DOHH2 (cell line): ENCODE data around the gene TBC1D16.

ENCODE experiments used
- H3F3A ChIP-seq: fragments of 200-600 bp; sonication (generic), shearing (Covaris generic); 2 replicates; pipeline ENCODE4 v1.6.0; 2016; ENCODE audit warnings: antibody characterized with exemption, mild to moderate bottlenecking; ENCODE audit not compliant: control insufficient read depth, insufficient read depth
- H3K27ac ChIP-seq: fragments of 200-600 bp; sonication (generic); 2 replicates; pipeline ENCODE4 v1.5.1; 2014; ENCODE audit warnings: low read depth, mild to moderate bottlenecking, low read length, moderate library complexity
- H3K27me3 ChIP-seq: fragments of 200-600 bp; sonication (generic); 2 replicates; pipeline ENCODE4 v1.6.1; 2014; ENCODE audit warnings: mild to moderate bottlenecking, low read length, mixed read lengths; ENCODE audit not compliant: control insufficient read depth
- H3K36me3 ChIP-seq: fragments of 200-600 bp; sonication (generic); 2 replicates; pipeline ENCODE4 v1.6.1; 2014; ENCODE audit warnings: mild to moderate bottlenecking, low read length, moderate library complexity, mixed read lengths; ENCODE audit not compliant: control insufficient read depth
- H3K4me1 ChIP-seq: fragments of 200-600 bp; sonication (generic); 2 replicates; pipeline ENCODE4 v1.6.1; 2014; ENCODE audit warnings: mild to moderate bottlenecking, low read length, mixed read lengths; ENCODE audit not compliant: control insufficient read depth
- H3K4me2 ChIP-seq: fragments of 200-600 bp; sonication (generic); 2 replicates; pipeline ENCODE4 v1.6.0; 2014; ENCODE audit warnings: mild to moderate bottlenecking, low read length, moderate library complexity
- H3K4me3 ChIP-seq: fragments of 200-600 bp; sonication (generic); 2 replicates; pipeline ENCODE4 v1.5.1; 2014; ENCODE audit warnings: mild to moderate bottlenecking, low read length, mixed read lengths
- H3K79me2 ChIP-seq: fragments of 200-600 bp; sonication (generic); 2 replicates; pipeline ENCODE4 v1.6.1; 2014; ENCODE audit warnings: mild to moderate bottlenecking, low read length, mixed read lengths; ENCODE audit not compliant: control insufficient read depth
- H3K9me2 ChIP-seq: fragments of 200-600 bp; sonication (generic); replicated peaks from 2 replicates; pipeline ENCODE4 v1.6.1; 2014; ENCODE audit warnings: mild to moderate bottlenecking, low read length, mixed read lengths; ENCODE audit not compliant: control insufficient read depth
- H3K9me3 ChIP-seq: fragments of 200-600 bp; sonication (generic); 2 replicates; pipeline ENCODE4 v1.6.1; 2014; ENCODE audit warnings: antibody characterized with exemption, low read length, mixed read lengths; ENCODE audit not compliant: control insufficient read depth, insufficient read depth
- H4K20me1 ChIP-seq: fragments of 200-600 bp; sonication (generic); 2 replicates; pipeline ENCODE4 v1.6.0; 2014; ENCODE audit warnings: low read depth, mild to moderate bottlenecking, antibody characterized with exemption, low read length, moderate library complexity; ENCODE audit not compliant: control insufficient read depth, insufficient read depth
- EZH2phosphoT487 ChIP-seq: fragments of 200-600 bp; sonication (generic); IDR thresholded peaks from 2 replicates; pipeline ENCODE4 v1.6.1; 2017; ENCODE audit warnings: borderline replicate concordance, mild to moderate bottlenecking, antibody characterized with exemption, low read length, moderate library complexity, mixed read lengths
- TF ChIP-seq, protein P1 (sequence below): fragments of 200-600 bp; sonication (generic); IDR thresholded peaks from one replicate; pipeline ENCODE4 v1.5.1; 2014; ENCODE audit warnings: antibody characterized with exemption, mild to moderate bottlenecking, low read depth, low read length; ENCODE audit not compliant: poor library complexity, severe bottlenecking

The TBC1D16 gene

DNA sequence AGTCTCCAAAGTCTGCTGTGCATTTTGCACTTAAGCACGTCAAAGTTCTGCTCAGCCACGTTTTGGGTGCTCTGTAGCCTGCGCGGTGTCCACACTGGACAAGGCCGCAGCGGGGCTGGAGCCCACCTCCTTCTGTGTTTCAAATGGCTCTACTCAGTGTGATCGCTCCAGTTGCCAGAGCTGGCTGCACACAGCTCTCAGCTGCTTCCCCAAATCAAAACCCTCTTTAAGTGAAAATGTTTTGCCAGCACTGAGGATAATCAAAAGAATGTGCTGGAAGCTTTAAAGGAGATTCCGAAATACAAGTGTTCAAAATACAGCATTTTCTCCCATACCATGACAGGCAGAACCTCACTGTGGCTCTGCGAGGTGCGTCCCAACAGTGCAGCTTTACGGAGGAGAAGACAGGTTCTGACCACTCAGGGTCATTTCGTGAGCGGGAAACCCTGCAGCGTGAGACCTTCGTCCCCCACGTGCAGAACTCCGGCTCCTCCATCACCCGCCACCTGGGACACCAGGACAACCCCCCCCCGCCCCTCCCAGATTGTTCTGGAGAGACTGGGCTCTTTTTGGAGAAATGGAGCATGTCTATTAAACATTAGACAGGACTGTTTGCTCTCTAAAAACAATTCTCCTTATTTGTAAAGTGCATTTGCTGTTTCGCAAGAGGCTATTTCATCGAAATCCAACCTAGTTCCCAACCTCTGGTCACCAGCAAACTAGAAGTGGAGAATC, 16.6 kb downstream of the TBC1D16 start:
- Histone ChIP-seq H3K27ac (no peak overlapping the region), H3F3A (no peaks in the 10 kb centered on the region), H3K4me1 (no peaks in the 10 kb centered on the region), H3K4me3 (no peak overlapping the region), H3K4me2 (no peak overlapping the region), H3K9me2 (no peaks in the 10 kb centered on the region), H3K27me3 (no peaks in the 10 kb centered on the region), H3K79me2 (no peaks in the 10 kb centered on the region), H4K20me1 (no peaks in the 10 kb centered on the region), H3K36me3 (no peaks in the 10 kb centered on the region), H3K9me3 (no peaks in the 10 kb centered on the region)
- TF ChIP-seq, protein P1, sequence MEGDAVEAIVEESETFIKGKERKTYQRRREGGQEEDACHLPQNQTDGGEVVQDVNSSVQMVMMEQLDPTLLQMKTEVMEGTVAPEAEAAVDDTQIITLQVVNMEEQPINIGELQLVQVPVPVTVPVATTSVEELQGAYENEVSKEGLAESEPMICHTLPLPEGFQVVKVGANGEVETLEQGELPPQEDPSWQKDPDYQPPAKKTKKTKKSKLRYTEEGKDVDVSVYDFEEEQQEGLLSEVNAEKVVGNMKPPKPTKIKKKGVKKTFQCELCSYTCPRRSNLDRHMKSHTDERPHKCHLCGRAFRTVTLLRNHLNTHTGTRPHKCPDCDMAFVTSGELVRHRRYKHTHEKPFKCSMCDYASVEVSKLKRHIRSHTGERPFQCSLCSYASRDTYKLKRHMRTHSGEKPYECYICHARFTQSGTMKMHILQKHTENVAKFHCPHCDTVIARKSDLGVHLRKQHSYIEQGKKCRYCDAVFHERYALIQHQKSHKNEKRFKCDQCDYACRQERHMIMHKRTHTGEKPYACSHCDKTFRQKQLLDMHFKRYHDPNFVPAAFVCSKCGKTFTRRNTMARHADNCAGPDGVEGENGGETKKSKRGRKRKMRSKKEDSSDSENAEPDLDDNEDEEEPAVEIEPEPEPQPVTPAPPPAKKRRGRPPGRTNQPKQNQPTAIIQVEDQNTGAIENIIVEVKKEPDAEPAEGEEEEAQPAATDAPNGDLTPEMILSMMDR, result no peak
- no peak for TF ChIP-seq EZH2phosphoT487

DNA sequence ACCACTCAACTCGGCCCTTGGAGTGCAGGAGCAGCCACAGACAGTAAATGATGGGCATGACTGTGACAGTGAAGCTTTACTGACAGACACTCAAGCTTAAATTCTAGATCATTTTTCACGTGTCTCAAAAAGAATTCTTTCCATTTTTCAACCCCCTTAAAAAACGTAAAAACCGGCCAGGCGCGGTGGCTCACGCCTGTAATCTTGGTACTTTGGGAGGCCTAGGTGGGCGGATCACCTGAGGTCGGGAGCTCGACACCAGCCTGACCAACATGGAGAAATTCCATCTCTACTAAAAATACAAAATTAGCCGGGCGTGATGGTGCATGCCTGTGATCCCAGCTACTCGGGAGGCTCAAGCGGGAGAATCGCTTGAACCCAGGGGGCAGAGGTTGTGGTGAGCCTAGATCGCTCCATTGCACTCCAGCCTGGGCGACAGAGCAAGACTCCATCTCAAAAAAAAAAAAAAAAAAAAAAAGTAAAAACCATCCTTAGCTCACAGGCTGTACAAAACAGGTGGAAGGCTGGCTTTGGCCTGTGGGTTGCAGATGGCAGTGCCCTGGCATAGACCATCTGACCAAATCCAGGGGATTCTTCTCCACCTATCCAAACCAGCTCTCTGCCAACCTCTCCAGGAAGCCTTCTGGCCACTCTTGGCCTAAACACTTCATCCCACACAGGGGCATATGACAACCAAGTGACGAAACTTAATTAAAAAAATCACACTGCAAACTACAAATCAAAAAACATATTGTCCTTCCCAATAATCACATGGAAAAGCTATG, 18.3 kb downstream of the TBC1D16 start:
- Histone ChIP-seq H3K27ac (no peak overlapping the region), H3F3A (no peaks in the 10 kb centered on the region), H4K20me1 (no peaks in the 10 kb centered on the region), H3K79me2 (no peaks in the 10 kb centered on the region), H3K9me3 (no peaks in the 10 kb centered on the region), H3K4me2 (no peak overlapping the region), H3K4me3 (no peak overlapping the region), H3K4me1 (no peaks in the 10 kb centered on the region), H3K27me3 (no peaks in the 10 kb centered on the region), H3K36me3 (no peaks in the 10 kb centered on the region), H3K9me2 (no peaks in the 10 kb centered on the region)
- TF ChIP-seq, protein P1, result no peak
- no peak for TF ChIP-seq EZH2phosphoT487

DNA sequence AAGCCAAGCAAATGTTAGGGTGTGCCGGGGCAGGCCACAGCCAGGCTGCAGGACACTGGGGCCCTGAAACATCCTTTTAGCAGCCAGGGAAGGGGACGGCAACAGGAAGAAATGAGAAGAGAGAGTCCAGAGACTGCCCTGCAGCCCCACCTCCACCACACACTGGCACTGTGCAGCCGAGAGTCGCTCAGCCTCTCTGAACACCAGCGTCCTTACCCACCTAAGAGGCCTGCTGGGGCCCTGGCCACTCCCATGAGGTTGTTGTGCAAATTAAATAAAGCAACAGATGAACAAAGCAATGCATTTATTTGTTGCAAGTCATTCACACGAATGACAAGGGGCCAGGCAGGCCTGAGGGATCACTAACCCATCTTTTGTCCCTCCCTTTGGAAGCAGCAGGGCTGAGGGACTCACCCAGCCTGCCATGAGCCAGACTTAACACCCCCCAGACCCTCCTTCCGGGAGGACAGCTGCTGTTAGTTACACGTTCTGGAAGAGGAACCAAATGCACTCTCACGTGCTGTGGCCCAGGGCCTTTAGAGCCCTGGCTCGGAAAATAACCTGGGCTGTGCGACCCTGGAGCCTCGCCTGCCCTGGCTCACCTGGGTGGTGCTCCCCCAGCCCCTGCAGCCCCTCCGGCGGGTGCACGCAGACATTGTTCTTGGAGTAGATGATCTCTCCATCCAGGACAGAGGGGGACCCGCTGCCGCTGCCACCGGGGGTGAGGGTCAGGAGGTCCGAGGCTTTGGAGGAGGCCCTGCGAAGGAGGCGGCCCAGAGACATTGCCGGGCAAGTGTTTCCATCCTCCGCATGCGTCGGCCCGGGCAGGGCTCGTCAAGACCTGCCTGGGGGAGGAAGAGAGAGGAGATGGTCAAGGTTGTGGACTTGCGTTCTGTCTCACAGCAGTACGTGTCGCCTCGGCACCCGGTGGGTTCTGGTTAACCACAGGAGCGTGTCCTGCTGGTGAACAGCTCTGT, 22.6 kb downstream of the TBC1D16 start:
- no peak overlapping the region for H3K27ac ChIP-seq
- no peaks in the 10 kb centered on the region for H3K4me1 ChIP-seq
- H3K9me2 ChIP-seq, result no peaks in the 10 kb centered on the region
- no peak overlapping the region for H3K4me3 ChIP-seq
- H3K4me2 ChIP-seq, result no peak overlapping the region
- TF ChIP-seq EZH2phosphoT487, result no peak
- TF ChIP-seq, protein P1, result no peak
- no peaks in the 10 kb centered on the region for H3K36me3 ChIP-seq
- no peaks in the 10 kb centered on the region for H4K20me1 ChIP-seq
- no peaks in the 10 kb centered on the region for H3F3A ChIP-seq
- no peaks in the 10 kb centered on the region for H3K9me3 ChIP-seq
- H3K27me3 ChIP-seq, result no peaks in the 10 kb centered on the region
- no peaks in the 10 kb centered on the region for H3K79me2 ChIP-seq
